NCI-H748 (cell line): Measurements from ENCODE around the gene FUT1.
"Not testable (repeated sequence)": the region's sequence is repeated elsewhere in the genome, so short reads cannot be mapped to it uniquely, and the experiment has no call there.

Experiments used
- DNase-seq: peaks from one replicate; lab custom pipeline; 2025; ENCODE audit not compliant: unreplicated experiment; lab: John Stamatoyannopoulos, UW

The FUT1 gene

GRCh38 chr19:48752496-48753365 lies at the start of gene FUT1:
FUT1 (minus strand) TSS chr19:48752641; CDS start chr19:48751281, 1,360 bp downstream.
- peak; percentile 97 for DNase-seq

GRCh38 chr19:48799358-48800300 lies 47.2 kb upstream of the FUT1 start:
- DNase-seq, result no peak

GRCh38 chr19:48798937-48799336 lies 46.5 kb upstream of the FUT1 start:
- DNase-seq, result no peak

GRCh38 chr19:48797103-48797502 lies 44.7 kb upstream of the FUT1 start:
- DNase-seq, result no peak

GRCh38 chr19:48796298-48797083 lies 44.0 kb upstream of the FUT1 start:
- no peak for DNase-seq

- no peak for DNase-seq
Measured at GRCh38 chr19:48795685-48796070, 43.2 kb upstream of the FUT1 start.

- peak; percentile 95 for DNase-seq
Measured at GRCh38 chr19:48795055-48795684, 42.7 kb upstream of the FUT1 start.

- DNase-seq, result no peak
Measured at GRCh38 chr19:48794291-48794690, 41.9 kb upstream of the FUT1 start.

GRCh38 chr19:48793271-48793670 lies 40.8 kb upstream of the FUT1 start:
- no peak for DNase-seq

GRCh38 chr19:48787331-48787730 lies 34.9 kb upstream of the FUT1 start:
- not testable (repeated sequence) for DNase-seq

GRCh38 chr19:48786422-48786821 lies 34.0 kb upstream of the FUT1 start:
- not testable (repeated sequence) for DNase-seq

GRCh38 chr19:48784527-48784926 lies 32.1 kb upstream of the FUT1 start:
- no peak for DNase-seq

GRCh38 chr19:48780631-48781391 lies 28.4 kb upstream of the FUT1 start:
- DNase-seq, result no peak

GRCh38 chr19:48779636-48780035 lies 27.2 kb upstream of the FUT1 start:
- DNase-seq, result no peak

GRCh38 chr19:48777720-48778119 lies 25.3 kb upstream of the FUT1 start:
- DNase-seq, result no peak

GRCh38 chr19:48777139-48777538 lies 24.7 kb upstream of the FUT1 start:
- no peak for DNase-seq

GRCh38 chr19:48772503-48772953 lies 20.1 kb upstream of the FUT1 start:
- no peak for DNase-seq

GRCh38 chr19:48770734-48771472 lies 18.5 kb upstream of the FUT1 start:
- DNase-seq, result no peak

- no peak for DNase-seq
Measured at GRCh38 chr19:48770266-48770665, 17.8 kb upstream of the FUT1 start.
